HUES48 (cell line): ENCODE results near the gene NOX4.
A peak's percentile ranks its signal among the peaks of the same experiment; 100 is the strongest.
"Not testable (repeated sequence)": the region's sequence is repeated elsewhere in the genome, so short reads cannot be mapped to it uniquely, and the experiment has no call there.

Experiments used
- H3K27ac ChIP-seq: one replicate; pipeline ENCODE4 v1.7.0; 2013; ENCODE audit warnings: low read depth, low read length, inconsistent platforms
- H3K27me3 ChIP-seq: 2 replicates; pipeline ENCODE4 v1.6.1; 2013; ENCODE audit warnings: mild to moderate bottlenecking, low read length; ENCODE audit not compliant: control insufficient read depth, insufficient read depth
- H3K36me3 ChIP-seq: 2 replicates; pipeline ENCODE4 v1.6.1; 2013; ENCODE audit warnings: low read length; ENCODE audit not compliant: control insufficient read depth, insufficient read depth
- H3K4me1 ChIP-seq: 2 replicates; pipeline ENCODE4 v1.6.1; 2013; ENCODE audit warnings: mild to moderate bottlenecking, low read length; ENCODE audit not compliant: control insufficient read depth, insufficient read depth
- H3K4me3 ChIP-seq: 2 replicates; pipeline ENCODE4 v1.5.1; 2013; ENCODE audit warnings: mild to moderate bottlenecking, low read depth, low read length
- H3K9ac ChIP-seq: 2 replicates; pipeline ENCODE4 v1.6.1; 2013; ENCODE audit warnings: mild to moderate bottlenecking, low read depth, low read length, moderate library complexity
- H3K9me3 ChIP-seq: 2 replicates; pipeline ENCODE4 v1.6.1; 2013; ENCODE audit warnings: low read length; ENCODE audit not compliant: control insufficient read depth, insufficient read depth

NOX4 gene

GRCh38 chr11:89347071-89347470, 144.1 kb downstream of the NOX4 start:
- Histone ChIP-seq H3K9ac (no peak overlapping the region), H3K4me3 (no peak overlapping the region), H3K4me1 (0 out of 2 replicates have a peak, but pooled peaks cover 3% of the 10 kb centered on the region), H3K27ac (no peak overlapping the region), H3K36me3 (no peaks in the 10 kb centered on the region), H3K9me3 (no peaks in the 10 kb centered on the region), H3K27me3 (no peaks in the 10 kb centered on the region)

GRCh38 chr11:89346601-89347000, 144.6 kb downstream of the NOX4 start:
- no peaks in the 10 kb centered on the region for H3K27me3 ChIP-seq

GRCh38 chr11:89342880-89343572, 148.1 kb downstream of the NOX4 start:
- not testable (repeated sequence) for H3K9me3 ChIP-seq, H3K4me3 ChIP-seq, H3K4me1 ChIP-seq, H3K9ac ChIP-seq, H3K27ac ChIP-seq, H3K36me3 ChIP-seq, H3K27me3 ChIP-seq

More at GRCh38 chr11:89346601-89347000, 144.6 kb downstream of the NOX4 start:
- no peak overlapping the region for H3K9ac ChIP-seq
- no peak overlapping the region for H3K4me3 ChIP-seq
- H3K36me3 ChIP-seq = no peaks in the 10 kb centered on the region
- no peaks in the 10 kb centered on the region for H3K9me3 ChIP-seq
- no peak overlapping the region for H3K27ac ChIP-seq
- H3K4me1 ChIP-seq = 0 out of 2 replicates have a peak, but pooled peaks cover 3% of the 10 kb centered on the region

GRCh38 chr11:89340450-89340849, 150.7 kb downstream of the NOX4 start:
- not testable (repeated sequence) for H3K9ac ChIP-seq, H3K9me3 ChIP-seq, H3K4me3 ChIP-seq, H3K27ac ChIP-seq, H3K27me3 ChIP-seq, H3K36me3 ChIP-seq
- H3K4me1 ChIP-seq = 0 out of 2 replicates have a peak, but pooled peaks cover 11% of the 10 kb centered on the region

- not testable (repeated sequence) for H3K36me3 ChIP-seq, H3K4me3 ChIP-seq, H3K9ac ChIP-seq, H3K27ac ChIP-seq, H3K27me3 ChIP-seq, H3K9me3 ChIP-seq
- H3K4me1 ChIP-seq = 0 out of 2 replicates have a peak, but pooled peaks cover 11% of the 10 kb centered on the region
Observed at GRCh38 chr11:89338073-89338472, 153.1 kb downstream of the NOX4 start.

GRCh38 chr11:89337100-89337650, 154.0 kb downstream of the NOX4 start:
- not testable (repeated sequence) for H3K4me3 ChIP-seq, H3K27me3 ChIP-seq, H3K9me3 ChIP-seq, H3K36me3 ChIP-seq, H3K27ac ChIP-seq, H3K9ac ChIP-seq
- H3K4me1 ChIP-seq = peaks cover 14% of the 10 kb centered on the region; the same call in 1 of the 2 replicates

- H3K4me3 ChIP-seq, H3K36me3 ChIP-seq, H3K9me3 ChIP-seq, H3K9ac ChIP-seq, H3K27me3 ChIP-seq, H3K27ac ChIP-seq: not testable (repeated sequence)
- peaks cover 19% of the 10 kb centered on the region for H3K4me1 ChIP-seq
Observed at GRCh38 chr11:89333704-89334103, 157.5 kb downstream of the NOX4 start.

- Histone ChIP-seq H3K4me3 (peak overlapping the region; percentile 21; the same call in 1 of the 2 replicates), H3K4me1 (peaks cover 24% of the 10 kb centered on the region)
- H3K9me3 ChIP-seq, H3K27me3 ChIP-seq, H3K9ac ChIP-seq, H3K27ac ChIP-seq, H3K36me3 ChIP-seq: not testable (repeated sequence)
Observed at GRCh38 chr11:89331940-89332339, 159.2 kb downstream of the NOX4 start.

GRCh38 chr11:89327885-89328284, 163.3 kb downstream of the NOX4 start:
- H3K4me1 ChIP-seq = peaks cover 13% of the 10 kb centered on the region
- no peak overlapping the region for H3K4me3 ChIP-seq
- H3K9ac ChIP-seq = no peak overlapping the region
- no peaks in the 10 kb centered on the region for H3K27me3 ChIP-seq
- no peak overlapping the region for H3K27ac ChIP-seq
- no peaks in the 10 kb centered on the region for H3K36me3 ChIP-seq
- no peaks in the 10 kb centered on the region for H3K9me3 ChIP-seq

GRCh38 chr11:89321401-89321800, 169.8 kb downstream of the NOX4 start:
- no peak overlapping the region for H3K9ac ChIP-seq
- no peaks in the 10 kb centered on the region for H3K36me3 ChIP-seq
- H3K27me3 ChIP-seq = no peaks in the 10 kb centered on the region
- no peak overlapping the region for H3K4me3 ChIP-seq
- no peaks in the 10 kb centered on the region; the same call in 1 of the 2 replicates for H3K9me3 ChIP-seq
- H3K27ac ChIP-seq = no peak overlapping the region
- H3K4me1 ChIP-seq = no peaks in the 10 kb centered on the region

GRCh38 chr11:89310607-89311006, 180.6 kb downstream of the NOX4 start:
- not testable (repeated sequence) for H3K27me3 ChIP-seq, H3K9ac ChIP-seq, H3K4me1 ChIP-seq, H3K4me3 ChIP-seq, H3K36me3 ChIP-seq, H3K27ac ChIP-seq, H3K9me3 ChIP-seq
